H1 (cell line): ENCODE measurements around the gene OTC.

Source experiments
- CTCF ChIP-seq, 3 experiments: IDR thresholded peaks; 1 replicate in 2 of 3; 2 replicates in 1 of 3; pipeline versions ENCODE4 v1.5.1 to v1.6.1; 2011; ENCODE audit warnings: low read length in 3 of 3, mild to moderate bottlenecking in 3 of 3, inconsistent platforms in 2 of 3, low read depth in 1 of 3, moderate library complexity in 1 of 3; ENCODE audit not compliant: insufficient read depth in 1 of 3; ENCODE audit errors: control extremely low read depth in 1 of 3
- EGR1 ChIP-seq: IDR thresholded peaks from 2 replicates; pipeline ENCODE4 v1.6.1; 2011; ENCODE audit warnings: low read depth, low read length, borderline replicate concordance
- GABPA ChIP-seq: IDR thresholded peaks from 2 replicates; pipeline ENCODE4 v1.6.1; 2011; ENCODE audit warnings: mild to moderate bottlenecking, low read length, moderate library complexity, borderline replicate concordance; ENCODE audit not compliant: insufficient read depth
- KDM1A ChIP-seq: fragments of 200-600, 300-600 bp; sonication (generic); IDR thresholded peaks from 2 replicates; pipeline ENCODE4 v1.7.1; 2016; ENCODE audit warnings: mild to moderate bottlenecking, low read length, borderline replicate concordance
- TAF1 ChIP-seq: IDR thresholded peaks from 2 replicates; pipeline ENCODE4 v1.6.1; 2011; ENCODE audit warnings: mild to moderate bottlenecking, low read depth, low read length
- TCF12 ChIP-seq: IDR thresholded peaks from 2 replicates; pipeline ENCODE4 v1.6.1; 2011; ENCODE audit warnings: low read depth, mild to moderate bottlenecking, low read length
- YY1 ChIP-seq: IDR thresholded peaks from 2 replicates; pipeline ENCODE4 v1.6.1; 2011; ENCODE audit warnings: low read depth, mild to moderate bottlenecking, low read length

GRCh38 chrX:38336538-38337240 lies 15.7 kb upstream of the OTC start:
- TF ChIP-seq KDM1A (no peak), CTCF (IDR thresholded peaks at IDR 0.05; ENCODE audit: control extremely low read depth in 1 of 3, insufficient read depth in 1 of 3, low read depth in 1 of 3, low read length in 3 of 3) (no peak), GABPA (no peak), TCF12 (no peak), EGR1 (no peak), TAF1 (no peak), YY1 (no peak)
